Left cardiac atrium (tissue), 4 donors: ENCODE results near the gene CD300H. TPM values are rescaled to one million over a fixed set of nuclear protein-coding genes. Genes with fewer than 3 reads are reported as not detected.
"Not testable (repeated sequence)": the region's sequence is repeated elsewhere in the genome, so short reads cannot be mapped to it uniquely, and the experiment has no call there.

ENCODE experiments used
- ATAC-seq, 2 donors: fragments of 200-7000 bp; cut with Tn5 transposase; one replicate each; pipeline ENCODE4 v1.9.1; 2020; ENCODE audit warnings: mild to moderate bottlenecking in 2 of 2, moderate library complexity in 2 of 2
- DNase-seq: peaks from one replicate; pipeline ENCODE4 v3.0.0-alpha.2; 2020
- intact Hi-C, 2 donors: fragments of 100-400 bp; cut with DNase I; formaldehyde crosslinking; loops; one replicate each; pipeline versions ENCODE4 v1.14.1 to v1.15.1; 2022 to 2023
- total RNA-seq, 2 donors: library from RNA; stranded (reverse); fragmentation: NEBNext Ultra II Directional; extraction: Animal tissue kit (Norgen Biotek cat#: 25700); gene quantifications; one replicate each; pipeline ENCODE4 v1.2.1, GENCODE V29; 2021
- donor health status: DM: no; HTN: yes; CAD: no.
- donor health status: DM: no; HTN: yes; CAD: no; lungs with severe emphysema.
- donor health status: DM: yes; HTN: yes; CAD: no.
- donor health status: Dilated cardiomyopathy.

Gene CD300H
- total RNA-seq, 2 donors from 2014 or later: not detected

DNA sequence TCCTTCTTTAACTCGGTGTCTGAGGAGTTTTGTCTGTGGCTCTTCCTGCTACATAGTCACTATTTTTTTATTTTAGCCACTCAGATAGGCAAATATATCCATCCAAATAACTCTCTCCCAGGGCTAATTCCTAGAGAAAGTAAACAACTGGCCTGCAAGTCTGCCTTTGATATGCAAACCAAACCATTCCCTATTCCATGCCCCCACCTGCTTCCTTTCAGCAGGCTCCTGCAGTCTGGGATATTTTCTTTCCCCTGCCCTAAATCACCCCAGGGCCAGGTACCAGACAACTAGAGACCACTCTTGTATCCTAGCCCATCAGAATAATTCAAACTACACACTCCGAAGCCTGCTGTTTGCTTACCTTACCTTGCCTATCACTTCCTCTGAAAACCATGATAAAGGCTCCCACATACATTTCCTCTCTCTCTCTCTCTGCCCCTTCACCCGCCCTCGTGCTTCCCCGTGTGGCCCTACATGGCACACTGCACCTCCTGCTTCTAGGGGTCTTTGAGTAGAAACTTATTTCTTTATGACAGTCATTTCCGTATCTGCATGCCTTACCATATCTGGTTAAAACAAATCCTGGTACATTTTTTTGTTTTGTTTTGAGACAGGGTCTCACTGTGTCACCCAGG is 8.3 kb downstream of the CD300H start:
- ATAC-seq: no peak
- intact Hi-C loops: no loop called here

DNA sequence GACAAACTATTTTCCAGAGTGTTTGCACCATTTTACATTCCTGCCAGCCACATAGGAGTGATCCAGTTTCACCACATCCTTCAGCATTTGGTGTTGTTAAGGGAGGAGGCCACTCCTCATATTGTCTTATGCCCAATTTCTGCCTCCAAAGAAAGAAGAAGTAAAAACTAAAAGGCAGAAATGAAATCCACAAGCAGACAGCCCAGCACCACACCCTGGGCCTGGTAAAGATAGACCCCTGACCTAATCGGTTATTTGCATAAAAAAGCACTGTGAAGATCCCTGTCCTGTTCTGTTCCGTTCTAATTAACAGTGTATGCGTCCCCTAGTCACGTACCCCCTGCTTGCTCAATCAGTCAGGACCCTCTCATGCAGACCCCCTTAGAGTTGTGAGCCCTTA is 8.9 kb downstream of the CD300H start:
- ATAC-seq, DNase-seq, intact Hi-C loops: not testable (repeated sequence)

More for the DNA sequence above, 8.3 kb downstream of the CD300H start:
- no peak for DNase-seq

DNA sequence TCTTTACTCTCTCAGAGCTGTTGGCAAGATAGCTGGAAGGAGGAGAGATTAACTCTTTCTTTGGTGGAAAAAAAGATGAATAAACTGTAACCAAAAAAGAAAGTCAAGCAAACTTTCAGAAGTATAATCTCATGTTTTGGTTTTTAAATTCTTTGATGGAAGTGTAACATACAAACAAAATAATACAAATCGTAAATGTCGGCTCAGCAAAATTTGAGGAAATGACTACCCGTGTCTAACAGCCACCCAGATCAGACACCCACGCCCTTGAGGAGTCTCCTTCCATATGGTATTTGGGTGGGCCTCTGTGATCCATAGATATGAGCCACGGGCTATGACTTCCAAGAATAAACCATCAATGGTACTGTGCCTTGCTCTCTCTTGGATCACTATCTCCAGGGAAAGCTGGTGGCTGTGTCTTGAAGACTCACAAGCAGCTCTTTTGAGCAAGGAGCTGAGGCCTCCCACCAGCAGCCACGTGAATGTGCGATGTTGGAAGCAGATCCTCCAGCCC is 11.8 kb downstream of the CD300H start:
- ATAC-seq: no peak
- no peak for DNase-seq
- intact Hi-C loops: no loop called here

DNA sequence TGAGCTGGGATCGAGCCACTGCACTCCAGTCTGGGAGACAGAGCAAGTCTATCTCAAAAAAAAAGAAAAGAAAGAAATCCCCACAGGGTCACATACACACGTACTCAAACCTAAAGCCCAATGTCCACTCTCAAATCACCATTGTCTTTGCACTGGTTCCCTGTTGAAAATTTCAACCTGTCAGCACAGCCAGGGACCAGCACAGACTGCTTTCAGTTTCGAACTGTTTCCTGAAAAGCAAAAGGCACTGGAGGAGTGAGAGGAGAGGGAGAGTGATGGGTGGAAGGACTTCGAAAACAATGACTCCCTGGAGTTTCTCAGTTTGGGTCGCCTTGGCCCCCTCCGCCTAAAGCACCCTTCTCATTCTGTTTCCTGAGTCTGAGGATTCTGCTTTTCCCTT is 12.4 kb downstream of the CD300H start:
- intact Hi-C loops: no loop called here
- ATAC-seq (no peak), DNase-seq (no peak)

GRCh38 chr17:74552037-74552436 is 15.3 kb downstream of the CD300H start:
- ATAC-seq: no peak
- no peak for DNase-seq
- intact Hi-C loops: no loop called here

- no peak for DNase-seq
- intact Hi-C loops: no loop called here
- no peak for ATAC-seq
Measured at GRCh38 chr17:74550602-74551001, 16.7 kb downstream of the CD300H start.

DNA sequence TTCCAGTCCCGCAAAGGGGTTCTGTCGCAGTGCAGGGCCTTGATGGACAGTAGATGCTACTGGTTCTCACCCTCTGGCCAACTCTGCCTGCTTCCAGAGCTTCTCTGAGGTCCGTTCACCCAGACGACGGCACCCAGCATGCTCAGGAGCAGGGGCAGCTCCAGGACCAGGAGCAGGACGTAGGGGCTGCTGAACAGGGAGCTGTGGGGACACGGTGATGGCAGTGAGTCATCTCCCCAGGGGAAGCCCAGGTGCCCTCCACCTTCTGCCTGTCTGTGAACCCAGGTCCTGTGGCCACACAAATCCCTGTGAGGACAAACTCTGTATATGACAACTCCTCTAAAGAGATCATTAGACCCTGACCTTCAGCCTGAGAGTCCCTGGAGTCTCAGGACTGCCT is 18.0 kb downstream of the CD300H start:
- DNase-seq (no peak), ATAC-seq (no peak)
- intact Hi-C loops: no loop called here

GRCh38 chr17:74547736-74548135 is 19.6 kb downstream of the CD300H start:
- DNase-seq: no peak
- intact Hi-C loops: no loop called here
- no peak for ATAC-seq

DNA sequence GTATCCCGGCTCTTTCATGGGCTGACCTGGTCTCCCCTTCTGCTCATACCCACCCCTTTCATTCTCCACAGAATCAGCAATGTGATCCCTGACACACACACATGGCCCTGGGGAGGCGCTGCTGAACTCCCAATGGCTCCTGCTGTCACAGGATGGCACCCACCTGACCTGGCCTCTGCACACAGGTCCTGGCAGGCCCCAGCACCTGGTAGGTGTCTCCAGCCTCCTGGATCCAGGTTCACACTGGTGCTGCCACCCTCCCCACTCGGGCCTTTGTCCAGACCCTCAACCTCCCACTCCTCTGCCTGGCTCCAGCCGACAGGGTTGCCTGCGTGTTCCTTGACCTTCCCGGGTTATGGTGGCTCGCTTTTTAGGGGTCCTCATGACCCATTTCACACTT is 20.0 kb downstream of the CD300H start:
- DNase-seq (no peak), ATAC-seq (no peak)
- intact Hi-C loops: no loop called here

GRCh38 chr17:74546586-74546985 is 20.7 kb downstream of the CD300H start:
- DNase-seq (no peak), ATAC-seq (no peak)
- intact Hi-C loops: no loop called here

- peak; percentile 44 for DNase-seq
- ATAC-seq: peak; percentile 36 to 63
- intact Hi-C loops: no loop called here
Measured at GRCh38 chr17:74545843-74546230, 21.5 kb downstream of the CD300H start, which contains the start of gene CD300C. TSS of gene CD300C (minus strand) at chr17:74546115. CDS start at chr17:74545782, 333 bp downstream.

DNA sequence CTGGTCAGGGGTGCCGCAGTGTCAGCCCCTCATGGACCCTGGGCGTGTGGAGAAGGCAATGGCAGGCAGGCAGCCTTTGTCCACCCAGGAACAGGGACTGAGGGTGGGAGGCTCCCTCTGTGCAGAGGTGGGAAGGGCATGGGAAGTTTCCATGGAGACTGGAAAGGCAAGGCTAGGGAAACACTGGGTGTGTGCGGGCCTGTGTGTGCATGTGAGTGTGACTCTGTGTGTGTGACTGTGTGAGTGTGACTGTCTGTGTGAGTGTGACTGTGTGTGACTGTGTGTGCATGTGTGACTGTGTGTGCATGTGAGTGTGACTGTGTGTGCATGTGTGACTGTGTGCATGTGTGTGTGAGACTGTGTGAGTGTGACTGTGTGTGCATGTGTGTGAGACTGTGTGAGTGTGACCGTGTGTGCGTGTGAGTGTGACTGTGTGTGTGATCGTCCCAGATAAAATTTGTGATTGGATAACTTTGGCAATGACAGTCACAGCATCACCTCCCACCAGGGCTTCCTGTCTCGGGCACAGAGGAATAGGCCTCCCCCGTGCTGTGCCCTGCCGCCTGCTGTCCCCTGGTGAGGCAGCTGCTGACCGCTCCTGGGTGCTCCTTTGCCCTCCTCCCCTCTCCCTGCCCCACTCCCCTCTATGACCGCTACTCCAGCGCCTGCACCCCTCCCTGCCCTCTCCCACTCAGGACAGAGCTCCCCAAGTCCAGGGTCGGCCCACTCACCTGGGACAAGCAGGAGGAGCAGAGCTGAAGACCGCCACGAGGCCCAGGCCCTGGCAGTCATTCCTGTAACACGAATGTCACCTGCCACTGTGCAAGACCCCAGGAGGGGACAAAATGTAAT is 22.1 kb downstream of the CD300H start:
- intact Hi-C loops: no loop called here
- ATAC-seq: peak in 1 of 2 donors; percentile 6

GRCh38 chr17:74543891-74544760 is 23.2 kb downstream of the CD300H start:
- DNase-seq (peak; percentile 14), ATAC-seq (no peak)
- intact Hi-C loops: no loop called here

More for the DNA sequence above, 22.1 kb downstream of the CD300H start:
- DNase-seq: peak; percentile 15

GRCh38 chr17:74543406-74543805 is 23.9 kb downstream of the CD300H start:
- ATAC-seq: no peak
- intact Hi-C loops: no loop called here

DNA sequence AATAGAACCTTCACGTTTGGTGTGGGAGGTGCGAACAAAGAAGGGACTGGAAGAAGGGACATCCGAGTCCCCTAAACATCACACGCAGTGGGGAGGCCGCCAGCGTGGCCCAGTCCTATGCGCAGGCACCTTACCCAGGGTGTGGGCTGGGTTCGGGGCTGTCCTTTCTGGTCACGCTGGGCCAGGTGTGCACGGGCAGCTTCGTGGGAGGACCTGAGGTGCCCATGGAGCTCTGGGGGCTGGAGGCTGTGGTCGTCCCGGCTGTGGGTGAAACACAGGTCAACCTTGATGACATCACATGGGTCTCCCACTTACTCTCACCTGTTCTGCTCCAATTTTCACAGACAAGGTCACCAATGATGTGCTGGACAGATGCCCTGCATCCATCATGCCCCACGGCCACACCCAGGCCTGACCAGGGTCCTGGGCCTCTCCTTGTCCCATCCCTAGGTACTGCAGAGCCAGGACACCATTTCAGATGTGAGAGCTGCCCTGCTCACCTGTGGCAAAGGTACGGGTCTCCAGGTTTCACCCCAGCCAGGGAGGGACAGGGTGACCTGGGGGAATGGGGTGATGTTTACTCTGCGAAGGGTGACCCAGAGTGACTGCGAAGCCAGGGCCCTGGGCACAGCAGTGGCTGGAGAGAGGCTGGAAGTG is 24.5 kb downstream of the CD300H start:
- intact Hi-C loops: no loop called here
- DNase-seq (no peak), ATAC-seq (no peak)

More at GRCh38 chr17:74543406-74543805, 23.9 kb downstream of the CD300H start:
- no peak for DNase-seq

DNA sequence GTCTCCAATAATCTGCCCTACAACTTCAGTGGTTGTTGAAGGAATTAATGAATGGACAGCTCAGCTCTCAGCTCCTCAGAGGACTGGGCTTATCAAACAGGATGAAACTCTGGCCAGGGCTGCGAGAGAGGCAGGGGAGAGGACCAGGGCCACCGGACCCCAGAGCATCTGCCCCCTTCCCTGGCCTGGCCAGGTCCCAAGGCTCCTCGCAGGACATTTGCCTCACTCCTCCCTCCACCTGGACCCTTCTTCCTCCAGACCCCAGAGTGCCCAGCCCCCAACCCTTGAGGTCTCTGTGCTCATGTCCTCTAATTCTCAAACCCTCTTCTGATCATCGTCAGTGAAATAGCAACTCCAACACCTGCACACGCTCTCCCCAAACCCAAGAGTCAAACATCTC is 25.1 kb downstream of the CD300H start:
- ATAC-seq (no peak), DNase-seq (no peak)
- intact Hi-C loops: no loop called here

GRCh38 chr17:74541176-74542111 is 25.9 kb downstream of the CD300H start:
- no peak for DNase-seq
- intact Hi-C loops: no loop called here
- ATAC-seq: no peak

- intact Hi-C loops: no loop called here
- ATAC-seq: no peak
- DNase-seq: no peak
Measured at GRCh38 chr17:74539281-74539820, 28.0 kb downstream of the CD300H start.
